Prostate gland (tissue), 2 donors: ENCODE results near the gene SPON1. TPM values are rescaled to one million over a fixed set of nuclear protein-coding genes. Genes with fewer than 3 reads are reported as not detected.

Experiments
- DNase-seq: peaks from one replicate; pipeline ENCODE4 v3.0.0-alpha.2; 2019; ENCODE audit warnings: low spot score
- H3K27ac ChIP-seq, 2 donors: fragments of 200-600 bp; sonication (generic); 2 replicates each; pipeline ENCODE4 v1.5.1; 2017 to 2019
- H3K27me3 ChIP-seq: fragments of 200-600 bp; sonication (generic); replicated peaks from 2 replicates; pipeline ENCODE4 v1.5.1; 2019; ENCODE audit not compliant: insufficient read depth
- H3K36me3 ChIP-seq, 2 donors: fragments of 200-600 bp; sonication (generic); 1 replicate in 1 of 2; 2 replicates in 1 of 2; pipeline versions ENCODE4 v1.5.1 to v1.8.1; 2017 to 2019
- H3K4me1 ChIP-seq: fragments of 200-600 bp; sonication (generic); replicated peaks from 2 replicates; pipeline ENCODE4 v1.5.1; 2019
- H3K4me3 ChIP-seq, 2 donors: fragments of 200-600 bp; sonication (generic); 2 replicates each; pipeline ENCODE4 v1.5.1; 2017 to 2019
- H3K9me3 ChIP-seq: fragments of 200-600 bp; sonication (generic); 2 replicates; pipeline ENCODE4 v1.5.1; 2017
- CTCF ChIP-seq, 4 experiments: fragments of 200-600 bp in 2 of 4; fragments of 450-650 bp in 2 of 4; sonication (generic) in 2 of 4; IDR thresholded peaks; 1 replicate in 3 of 4; 2 replicates in 1 of 4; pipeline ENCODE4 v1.5.1; 2016 to 2019; ENCODE audit warnings: antibody characterized with exemption in 4 of 4, mild to moderate bottlenecking in 2 of 4, moderate library complexity in 2 of 4
- POLR2A ChIP-seq: fragments of 450-650 bp; IDR thresholded peaks from one replicate; pipeline ENCODE4 v1.6.1; 2016; ENCODE audit warnings: antibody characterized with exemption, mild to moderate bottlenecking
- POLR2AphosphoS5 ChIP-seq: sonication (generic); formaldehyde crosslinking; IDR thresholded peaks from one replicate; pipeline ENCODE4 v1.6.1; 2017; ENCODE audit warnings: antibody characterized with exemption
- WGBS: methylation state at CpG from one replicate; pipeline ENCODE4 v1.1.5; 2018; 5-methylcytosine and 5-hydroxymethylcytosine counted together
- intact Hi-C: fragments of 100-400 bp; cut with DNase I; formaldehyde crosslinking; loops from one replicate; pipeline ENCODE4 v1.14.2; 2022
- total RNA-seq, 2 donors: library from RNA; depleted of rRNA; stranded (reverse); fragments of >200 nt; gene quantifications; one replicate each; pipeline ENCODE4 v1.1.0, GENCODE V29; 2016

The SPON1 gene
- total RNA-seq, 2 donors from 2014 or later: 13.7 to 28.2 TPM

- Histone ChIP-seq H3K4me3 (no peak overlapping the region), H3K27me3 (no peaks in the 10 kb centered on the region), H3K4me1 (no peaks in the 10 kb centered on the region), H3K27ac (no peak overlapping the region), H3K36me3 (no peaks in the 10 kb centered on the region), H3K9me3 (no peaks in the 10 kb centered on the region)
- WGBS: 92% methylated on average over 10 of the region's 10 CpGs
- TF ChIP-seq POLR2AphosphoS5 (no peak), CTCF (IDR thresholded peaks at IDR 0.05) (no peak), POLR2A (no peak)
- no peak for DNase-seq
- intact Hi-C loops: no loop called here
These were observed 112.9 kb downstream of the SPON1 start for GRCh38 chr11:14075118-14076078.

- no peak for DNase-seq
- Histone ChIP-seq H3K36me3 (no peaks in the 10 kb centered on the region), H3K27me3 (no peaks in the 10 kb centered on the region), H3K27ac (no peak overlapping the region), H3K4me3 (no peak overlapping the region), H3K4me1 (no peaks in the 10 kb centered on the region), H3K9me3 (no peaks in the 10 kb centered on the region)
- 76% methylated on average over 4 of the region's 4 CpGs for WGBS
- TF ChIP-seq CTCF (IDR thresholded peaks at IDR 0.05) (no peak), POLR2AphosphoS5 (no peak), POLR2A (no peak)
- intact Hi-C loops: no loop called here
These were observed 116.5 kb downstream of the SPON1 start for GRCh38 chr11:14079011-14079410.

- DNase-seq: no peak
- H3K27ac ChIP-seq: no peak overlapping the region
- intact Hi-C loops: no loop called here
- WGBS: 81% methylated on average over 4 of the region's 4 CpGs
- no peak overlapping the region for H3K4me3 ChIP-seq
- H3K27me3 ChIP-seq: no peaks in the 10 kb centered on the region
- H3K9me3 ChIP-seq: no peaks in the 10 kb centered on the region
- TF ChIP-seq CTCF (IDR thresholded peaks at IDR 0.05) (no peak), POLR2A (no peak), POLR2AphosphoS5 (no peak)
- H3K4me1 ChIP-seq: no peaks in the 10 kb centered on the region
- H3K36me3 ChIP-seq: no peaks in the 10 kb centered on the region
These were observed 117.3 kb downstream of the SPON1 start for GRCh38 chr11:14079797-14080196.

GRCh38 chr11:14081581-14082231 lies 119.2 kb downstream of the SPON1 start:
- Histone ChIP-seq H3K9me3 (no peaks in the 10 kb centered on the region), H3K27me3 (no peaks in the 10 kb centered on the region), H3K4me3 (no peak overlapping the region), H3K36me3 (no peaks in the 10 kb centered on the region), H3K4me1 (no peaks in the 10 kb centered on the region), H3K27ac (no peak overlapping the region)
- WGBS: 29% methylated on average over 6 of the region's 6 CpGs
- TF ChIP-seq POLR2A (no peak), POLR2AphosphoS5 (no peak), CTCF (IDR thresholded peaks at IDR 0.05) (no peak)
- DNase-seq: no peak
- intact Hi-C loops: no loop called here
